OCI-LY1 (cell line): ENCODE data around the gene ESAM.
A peak's percentile ranks its signal among the peaks of the same experiment; 100 is the strongest.

ENCODE experiments used
- H2AFZ ChIP-seq: fragments of 200-600 bp; sonication (generic), shearing (Covaris generic); 2 replicates; pipeline ENCODE4 v1.6.0; 2014; ENCODE audit warnings: antibody characterized with exemption, mild to moderate bottlenecking, low read length
- H3F3A ChIP-seq: fragments of 200-600 bp; sonication (generic), shearing (Covaris generic); 2 replicates; pipeline ENCODE4 v1.6.0; 2014; ENCODE audit warnings: mild to moderate bottlenecking, antibody characterized with exemption, low read length, moderate library complexity; ENCODE audit not compliant: insufficient read depth
- H3K27ac ChIP-seq: fragments of 200-600 bp; sonication (generic); 2 replicates; pipeline ENCODE4 v1.5.1; 2014; ENCODE audit warnings: low read length, mixed run types, mild to moderate bottlenecking, low read depth; ENCODE audit not compliant: poor library complexity, severe bottlenecking
- H3K27me3 ChIP-seq: fragments of 200-600 bp; sonication (generic); 2 replicates; pipeline ENCODE4 v1.6.0; 2014; ENCODE audit warnings: antibody characterized with exemption, mild to moderate bottlenecking, low read length, moderate library complexity; ENCODE audit not compliant: insufficient read depth
- H3K36me3 ChIP-seq: fragments of 200-600 bp; sonication (generic); 2 replicates; pipeline ENCODE4 v1.6.1; 2014; ENCODE audit warnings: mild to moderate bottlenecking, antibody characterized with exemption, low read length, moderate library complexity, mixed read lengths; ENCODE audit not compliant: insufficient read depth
- H3K4me1 ChIP-seq: fragments of 200-600 bp; sonication (generic); 2 replicates; pipeline ENCODE4 v1.5.1; 2014; ENCODE audit warnings: mild to moderate bottlenecking, low read length, moderate library complexity; ENCODE audit not compliant: insufficient read depth, severe bottlenecking
- H3K4me2 ChIP-seq: fragments of 200-600 bp; sonication (generic), shearing (Covaris generic); 2 replicates; pipeline ENCODE4 v1.6.1; 2014; ENCODE audit warnings: low read length
- H3K4me3 ChIP-seq: fragments of 200-600 bp; sonication (generic); 2 replicates; pipeline ENCODE4 v1.5.1; 2014; ENCODE audit warnings: low read length, low read depth, mild to moderate bottlenecking, mixed read lengths; ENCODE audit not compliant: poor library complexity, severe bottlenecking
- H3K79me2 ChIP-seq: fragments of 200-600 bp; shearing (Covaris generic); 2 replicates; pipeline ENCODE4 v1.6.1; 2016; ENCODE audit warnings: mixed run types, low read length, mixed read lengths; ENCODE audit not compliant: insufficient read depth
- H3K9ac ChIP-seq: fragments of 200-600 bp; sonication (generic), shearing (Covaris generic); 2 replicates; pipeline ENCODE4 v1.6.1; 2014; ENCODE audit warnings: mild to moderate bottlenecking, low read length, mixed read lengths
- H3K9me2 ChIP-seq: fragments of 200-600 bp; sonication (generic), shearing (Covaris generic); 2 replicates; pipeline ENCODE4 v1.6.1; 2014; ENCODE audit warnings: low read depth, mild to moderate bottlenecking, low read length, mixed read lengths
- H3K9me3 ChIP-seq: fragments of 200-600 bp; shearing (Covaris generic); 2 replicates; pipeline ENCODE4 v1.6.1; 2014; ENCODE audit warnings: low read length, mixed read lengths
- H4K20me1 ChIP-seq: fragments of 200-600 bp; sonication (generic), shearing (Covaris generic); 2 replicates; pipeline ENCODE4 v1.6.0; 2016; ENCODE audit warnings: mild to moderate bottlenecking, low read length; ENCODE audit not compliant: insufficient read depth
- CTCF ChIP-seq: fragments of 200-600 bp; sonication (generic), shearing (Covaris generic); IDR thresholded peaks from 2 replicates; pipeline ENCODE4 v1.5.1; 2017; ENCODE audit warnings: mild to moderate bottlenecking, antibody characterized with exemption, low read length, moderate library complexity, mixed read lengths
- EZH2 ChIP-seq: fragments of 200-600 bp; sonication (generic), shearing (Covaris generic); IDR thresholded peaks from 2 replicates; pipeline ENCODE4 v1.8.0; 2017; ENCODE audit warnings: borderline replicate concordance, mixed run types, mild to moderate bottlenecking, antibody characterized with exemption, low read length, moderate library complexity, mixed read lengths

The ESAM gene

GRCh38 chr11:124727474-124727873, 34.6 kb downstream of the ESAM start:
- TF ChIP-seq CTCF (no peak), EZH2 (no peak)
- no peaks in the 10 kb centered on the region for H3K36me3 ChIP-seq
- no peak overlapping the region for H2AFZ ChIP-seq
- no peaks in the 10 kb centered on the region for H4K20me1 ChIP-seq
- no peaks in the 10 kb centered on the region for H3K79me2 ChIP-seq
- no peaks in the 10 kb centered on the region for H3K27me3 ChIP-seq
- no peak overlapping the region for H3K9ac ChIP-seq
- H3K4me3 ChIP-seq, result no peak overlapping the region
- no peak overlapping the region for H3K27ac ChIP-seq
- H3K4me2 ChIP-seq, result no peak overlapping the region
- peaks cover 7% of the 10 kb centered on the region for H3K4me1 ChIP-seq
- H3K9me3 ChIP-seq, result no peaks in the 10 kb centered on the region
- no peaks in the 10 kb centered on the region for H3F3A ChIP-seq
- H3K9me2 ChIP-seq, result no peaks in the 10 kb centered on the region

- H3K9me2 ChIP-seq, result no peaks in the 10 kb centered on the region
- no peaks in the 10 kb centered on the region for H3K36me3 ChIP-seq
- no peak overlapping the region for H2AFZ ChIP-seq
- H3K27ac ChIP-seq, result no peak overlapping the region
- no peaks in the 10 kb centered on the region for H3K79me2 ChIP-seq
- H3F3A ChIP-seq, result no peaks in the 10 kb centered on the region
- no peak overlapping the region for H3K4me2 ChIP-seq
- peaks cover 7% of the 10 kb centered on the region for H3K4me1 ChIP-seq
- H3K4me3 ChIP-seq, result no peak overlapping the region
- no peak overlapping the region for H3K9ac ChIP-seq
- no peaks in the 10 kb centered on the region for H4K20me1 ChIP-seq
- H3K9me3 ChIP-seq, result no peaks in the 10 kb centered on the region
- no peaks in the 10 kb centered on the region for H3K27me3 ChIP-seq
- no peak for TF ChIP-seq CTCF
- TF ChIP-seq EZH2, result no peak
These were observed 36.4 kb downstream of the ESAM start for GRCh38 chr11:124725719-124726105.

- no peaks in the 10 kb centered on the region for H4K20me1 ChIP-seq
- H3K27me3 ChIP-seq, result no peaks in the 10 kb centered on the region
- TF ChIP-seq CTCF (no peak), EZH2 (no peak)
- H2AFZ ChIP-seq, result no peak overlapping the region
- peaks cover 7% of the 10 kb centered on the region for H3K4me1 ChIP-seq
- no peak overlapping the region for H3K9ac ChIP-seq
- no peaks in the 10 kb centered on the region for H3K79me2 ChIP-seq
- H3K27ac ChIP-seq, result no peak overlapping the region
- H3K9me3 ChIP-seq, result no peaks in the 10 kb centered on the region
- no peak overlapping the region for H3K4me3 ChIP-seq
- 0 out of 2 replicates have a peak overlapping the region, but pooled peaks have one; percentile 23 for H3K4me2 ChIP-seq
- no peaks in the 10 kb centered on the region for H3K36me3 ChIP-seq
- no peaks in the 10 kb centered on the region for H3F3A ChIP-seq
- no peaks in the 10 kb centered on the region for H3K9me2 ChIP-seq
These were observed 36.9 kb downstream of the ESAM start for GRCh38 chr11:124724979-124725718.
